IPS-NIHi7 (cell line): ENCODE measurements around the gene RPS6KA3.
"Not testable (repeated sequence)": the region's sequence is repeated elsewhere in the genome, so short reads cannot be mapped to it uniquely, and the experiment has no call there.

Experiments used
- DNase-seq: peaks from one replicate; pipeline ENCODE4 v3.0.0; 2012; ENCODE audit warnings: mixed read lengths; ENCODE audit errors: extremely low spot score

The RPS6KA3 gene

GRCh38 chrX:20143561-20143960 is 123.1 kb downstream of the RPS6KA3 start:
- no peak for DNase-seq

DNA sequence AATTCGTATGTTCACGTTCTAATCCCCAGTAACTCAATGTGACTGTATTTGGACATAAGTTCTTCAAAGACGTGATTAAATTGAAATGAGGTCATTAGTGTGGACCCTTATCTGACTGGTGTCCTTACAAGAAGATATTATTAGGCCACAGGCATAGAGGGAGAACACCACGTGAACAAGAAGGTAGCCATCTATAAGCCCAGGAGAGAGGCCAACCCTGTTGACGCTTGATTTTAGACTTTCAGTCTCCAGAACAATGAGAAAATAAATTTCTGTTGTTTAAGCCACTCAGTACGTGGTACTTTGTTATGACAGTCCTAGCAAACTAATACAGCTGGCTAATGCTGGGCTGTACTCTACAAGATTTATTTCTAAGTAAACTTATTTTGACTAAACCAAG is 123.6 kb downstream of the RPS6KA3 start:
- no peak for DNase-seq

- peak; percentile 96 for DNase-seq
These were observed 125.2 kb downstream of the RPS6KA3 start, which contains the start of gene EIF1AX for GRCh38 chrX:20141281-20142220. Gene EIF1AX, minus strand, starts transcription at chrX:20141838. Its CDS starts 198 bp downstream, at chrX:20141640.

DNA sequence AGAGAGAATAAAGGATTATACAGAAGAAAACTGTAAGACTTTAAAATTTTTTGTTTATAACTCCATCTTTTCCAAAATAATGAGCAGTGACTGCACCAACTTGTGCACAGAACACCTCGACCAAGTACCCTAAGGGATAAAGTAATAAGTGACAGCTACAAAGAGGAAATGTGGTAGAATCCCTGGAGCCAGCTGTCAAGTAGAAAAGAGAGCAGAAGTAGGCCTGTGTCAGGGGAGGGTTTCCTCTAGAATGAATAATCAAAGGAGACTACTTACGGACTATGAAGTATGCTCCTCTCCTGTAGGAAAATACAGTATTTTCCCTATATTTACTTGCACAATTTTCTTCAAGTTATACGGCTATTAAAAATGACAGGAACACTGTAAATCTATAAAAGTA is 126.3 kb downstream of the RPS6KA3 start:
- no peak for DNase-seq

DNA sequence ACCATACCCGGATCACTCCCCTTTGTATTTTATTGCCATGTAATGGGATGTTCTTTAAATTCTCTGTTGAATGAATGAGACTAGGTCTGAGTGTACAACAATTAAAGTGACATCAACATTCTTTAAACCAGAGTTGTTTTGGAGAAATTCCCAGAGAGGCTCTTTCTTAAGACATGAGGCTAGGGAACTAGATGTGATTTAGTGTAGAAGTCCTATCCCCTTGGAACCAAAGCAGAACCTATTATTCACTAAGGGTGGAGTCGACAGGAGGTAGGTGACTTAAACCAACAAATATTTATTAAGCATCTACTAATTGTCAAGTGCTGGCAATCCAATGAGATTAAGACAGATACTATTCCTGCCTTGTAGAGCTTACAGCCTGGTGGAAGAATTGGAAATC is 126.7 kb downstream of the RPS6KA3 start:
- DNase-seq: no peak

DNA sequence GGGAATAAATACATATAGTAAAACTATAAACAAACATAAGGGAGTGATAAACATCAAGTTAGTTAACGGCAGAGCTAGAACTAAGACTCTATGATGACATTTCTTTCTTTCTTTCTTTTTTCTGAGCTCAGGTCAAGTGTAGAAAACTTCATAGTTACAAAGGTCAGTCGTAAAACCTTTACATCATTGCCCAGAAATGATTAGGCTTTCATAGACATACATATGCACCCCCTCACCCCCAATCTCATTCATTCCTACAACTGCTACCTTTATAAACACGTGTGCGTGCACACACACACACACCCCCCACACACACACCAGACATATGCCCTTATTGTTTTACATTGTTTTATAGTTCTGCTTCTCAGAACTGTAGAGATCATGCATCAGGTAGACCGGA is 130.8 kb downstream of the RPS6KA3 start:
- no peak for DNase-seq

GRCh38 chrX:20132666-20133065 is 134.0 kb downstream of the RPS6KA3 start:
- no peak for DNase-seq

DNA sequence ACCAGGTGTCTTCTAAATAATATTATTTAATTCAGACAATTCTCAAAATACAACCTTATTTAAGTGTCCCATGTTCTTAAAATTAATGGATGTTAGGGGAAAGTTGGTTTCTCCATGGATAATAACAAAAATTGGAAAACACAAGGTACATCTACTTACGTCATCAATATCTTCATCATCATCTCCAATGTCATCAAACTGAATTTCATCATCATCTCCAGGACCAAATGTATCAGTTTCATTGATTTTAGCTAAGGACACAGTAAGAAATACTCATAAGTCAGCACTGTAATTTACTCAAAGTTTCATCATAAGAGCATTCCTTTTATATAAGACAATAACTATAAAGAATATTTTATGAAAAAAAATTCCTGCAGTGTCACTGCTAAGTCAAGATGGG is 136.4 kb downstream of the RPS6KA3 start:
- DNase-seq: no peak

DNA sequence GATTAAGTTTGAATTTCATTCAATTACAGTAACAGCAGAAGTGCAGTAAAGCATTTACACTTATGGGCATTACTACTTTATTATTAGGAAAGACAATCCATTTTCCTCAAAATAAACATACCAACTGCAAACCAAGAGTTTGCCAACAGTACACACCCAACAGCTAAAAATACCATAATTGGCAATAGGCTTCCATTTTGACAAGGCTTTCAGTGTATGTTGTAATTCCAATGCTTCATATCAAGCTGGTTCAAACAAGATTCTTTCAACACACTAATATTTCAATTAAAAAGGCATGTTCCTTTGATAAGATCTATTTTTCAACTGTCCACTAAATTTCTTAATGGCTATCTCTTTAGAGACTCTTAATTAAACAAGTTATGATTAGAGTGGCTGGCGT is 137.2 kb downstream of the RPS6KA3 start:
- no peak for DNase-seq

DNA sequence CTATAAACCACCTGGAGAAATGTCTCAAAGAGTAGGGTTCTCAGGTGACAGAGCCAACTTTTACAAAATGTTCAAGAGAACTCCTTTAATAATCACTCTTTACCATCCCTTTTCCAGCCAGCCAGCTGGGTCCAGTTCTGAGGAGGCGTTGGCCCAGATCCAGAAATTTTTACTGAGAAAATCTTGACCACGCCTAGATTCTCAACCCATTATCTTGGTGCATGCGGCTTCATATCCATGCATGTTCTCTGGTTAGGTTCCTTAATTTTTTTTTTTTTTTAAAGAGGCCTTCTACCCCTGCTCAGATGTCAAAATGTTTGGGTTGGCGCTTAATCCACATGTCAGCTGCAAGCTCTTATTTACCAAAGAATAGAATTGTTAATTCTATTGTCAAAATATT is 138.0 kb downstream of the RPS6KA3 start:
- no peak for DNase-seq

- DNase-seq: not testable (repeated sequence)
These were observed 139.3 kb downstream of the RPS6KA3 start for GRCh38 chrX:20127440-20127839.

DNA sequence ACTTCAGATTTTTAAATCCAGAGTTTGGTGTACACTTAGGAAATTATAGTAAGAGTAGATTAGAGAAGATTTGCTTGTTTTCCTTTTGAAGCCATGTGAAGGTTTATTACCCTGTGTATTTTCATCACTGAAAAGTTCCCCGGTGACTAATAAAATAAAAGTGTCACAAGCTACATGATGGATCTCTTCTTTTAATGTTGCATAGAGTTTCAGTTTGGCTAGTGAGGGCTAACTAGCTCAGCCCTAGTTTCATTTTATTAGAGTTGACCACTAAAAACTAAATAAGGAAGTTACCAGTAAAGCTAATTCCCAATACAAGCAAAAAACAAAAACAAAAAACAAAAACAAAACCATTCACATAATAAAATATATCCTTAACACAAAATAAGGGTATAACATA is 139.9 kb downstream of the RPS6KA3 start:
- not testable (repeated sequence) for DNase-seq

GRCh38 chrX:20124964-20125363 is 141.7 kb downstream of the RPS6KA3 start:
- no peak for DNase-seq

DNA sequence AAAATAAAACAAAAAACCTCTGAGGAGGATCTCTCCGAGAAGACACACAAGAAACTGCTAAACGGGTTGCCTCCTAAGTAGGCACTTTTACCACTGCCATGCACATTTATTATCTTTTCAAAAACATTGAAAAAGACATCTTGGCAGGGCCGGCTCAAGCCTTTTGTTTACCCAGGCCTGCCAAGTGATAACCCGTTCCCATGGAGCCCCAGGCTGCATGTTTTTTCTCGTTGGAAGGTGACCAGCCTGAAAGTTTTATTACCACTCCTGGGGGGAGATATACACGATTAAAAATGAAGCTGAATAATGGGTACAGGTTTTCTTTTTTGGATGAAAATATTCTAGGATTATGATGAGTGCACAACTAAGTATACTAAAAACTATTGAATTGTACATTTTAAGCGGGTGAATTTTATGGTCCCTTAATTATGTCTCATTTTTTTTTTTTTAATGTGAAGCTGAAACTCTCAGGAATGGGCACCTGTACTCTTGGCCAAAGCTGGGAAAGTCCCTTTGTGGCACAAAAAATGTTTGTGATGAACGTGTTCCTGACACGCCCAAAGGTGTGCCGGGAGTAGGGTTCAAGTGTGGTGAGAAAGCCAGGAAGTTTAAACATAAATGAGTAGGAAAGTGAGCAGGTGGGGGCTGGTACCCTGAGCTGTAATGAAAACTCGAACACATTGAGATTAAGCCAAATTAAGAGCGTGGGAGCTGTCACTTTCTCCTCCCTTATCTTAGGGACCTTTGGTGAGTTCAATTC is 148.5 kb downstream of the RPS6KA3 start:
- no peak for DNase-seq

- peak; percentile 63 for DNase-seq
These were observed 150.0 kb downstream of the RPS6KA3 start, which contains the start of gene MAP7D2 for GRCh38 chrX:20116577-20117240. Gene MAP7D2, minus strand, starts transcription at chrX:20116907. Its CDS starts 28 bp downstream, at chrX:20116879.

DNA sequence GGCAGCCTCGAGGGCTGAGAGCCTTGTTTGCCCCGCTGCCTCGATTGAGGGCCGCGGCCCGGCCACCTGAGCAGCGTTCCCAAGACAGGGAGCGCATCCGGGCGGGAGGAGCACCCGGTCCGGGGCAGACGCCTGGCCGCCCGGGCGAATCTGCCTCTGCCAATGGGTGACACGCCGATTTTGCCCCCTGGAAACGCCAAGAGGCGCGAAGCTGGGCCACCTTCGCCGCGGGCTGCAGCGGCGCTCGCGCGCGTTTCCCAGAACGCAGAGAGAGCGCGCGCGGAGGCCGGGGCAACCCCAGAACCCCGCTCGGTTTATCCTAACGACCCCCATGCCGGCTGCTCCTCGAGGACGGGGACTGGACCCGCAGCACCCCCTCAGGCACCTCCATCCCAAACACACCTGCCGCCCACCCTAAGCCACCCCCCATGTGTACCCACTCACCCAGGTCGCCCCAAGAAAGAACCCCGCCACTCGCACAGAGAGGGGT is 150.6 kb downstream of the RPS6KA3 start:
- DNase-seq: peak; percentile 61

GRCh38 chrX:20112022-20112774 is 154.5 kb downstream of the RPS6KA3 start:
- DNase-seq: no peak

GRCh38 chrX:20111271-20111670 is 155.4 kb downstream of the RPS6KA3 start:
- DNase-seq: no peak

GRCh38 chrX:20101934-20102581 is 164.7 kb downstream of the RPS6KA3 start:
- no peak for DNase-seq
